Naive thymus-derived CD8-positive, alpha-beta T cell (primary cell): ENCODE data around the gene MAP3K2. TPM values are rescaled to one million over a fixed set of nuclear protein-coding genes. Genes with fewer than 3 reads are reported as not detected.
A peak's percentile ranks its signal among the peaks of the same experiment; 100 is the strongest.

Source experiments
- ATAC-seq, 2 donors: fragments of 150-1000 bp; cut with Tn5 transposase in 1 of 2; sonication (Bioruptor Pico), chemical (Tn5 transposase) in 1 of 2; 1 replicate in 1 of 2; 2 replicates in 1 of 2; pipeline ENCODE4 v1.10.0; 2021; ENCODE audit warnings: mild to moderate bottlenecking in 2 of 2, moderate library complexity in 2 of 2
- POLR2A ChIA-PET: fragments of 350-600 bp; sonication (Branson Sonifier 250); formaldehyde crosslinking; loops from one replicate; lab custom pipeline; 2021; ENCODE audit warnings: antibody characterized with exemption; lab: Charles Lee
- DNase-seq, 10 donors: peaks; one replicate each; pipeline versions ENCODE4 v3.0.0 to v3.0.0-alpha.2; 2020 to 2022
- H3K27ac Mint-ChIP-seq, 10 donors: one replicate each; pipeline ENCODE4 v1.8.0; 2020 to 2022; ENCODE audit warnings: mild to moderate bottlenecking in 10 of 10, mixed read lengths in 10 of 10, moderate library complexity in 4 of 10, inconsistent platforms in 1 of 10
- H3K27me3 Mint-ChIP-seq, 5 donors: one replicate each; pipeline ENCODE4 v1.8.0; 2021 to 2022; ENCODE audit warnings: mixed read lengths in 5 of 5
- H3K36me3 Mint-ChIP-seq, 3 donors: one replicate each; pipeline ENCODE4 v1.8.0; 2020 to 2022; ENCODE audit warnings: mixed read lengths in 3 of 3, mild to moderate bottlenecking in 2 of 3, inconsistent platforms in 1 of 3
- H3K4me1 Mint-ChIP-seq, 4 donors: one replicate each; pipeline ENCODE4 v1.8.0; 2021 to 2022; ENCODE audit warnings: mixed read lengths in 4 of 4
- H3K4me3 Mint-ChIP-seq, 10 donors: one replicate each; pipeline ENCODE4 v1.8.0; 2020 to 2022; ENCODE audit warnings: mild to moderate bottlenecking in 10 of 10, mixed read lengths in 10 of 10, moderate library complexity in 6 of 10, inconsistent platforms in 1 of 10
- H3K9me3 Mint-ChIP-seq, 9 donors: one replicate each; pipeline ENCODE4 v1.8.0; 2020 to 2022; ENCODE audit warnings: mixed read lengths in 9 of 9, mild to moderate bottlenecking in 3 of 9, inconsistent platforms in 1 of 9, moderate library complexity in 1 of 9
- polyA plus RNA-seq, 3 donors: library from polyadenylated mRNA; unstranded; fragments of 300-500 nt; fragmentation: Illumina TruSeq; gene quantifications; one replicate each; pipeline ENCODE4 v1.2.3, GENCODE V29; 2021
- total RNA-seq, 8 experiments: library from RNA in 2 of 8; stranded (reverse) in 2 of 8; gene quantifications; one replicate each; pipeline ENCODE4 v1.2.3 and lab custom pipeline; 2021 to 2026

Gene MAP3K2
- total and polyA plus RNA-seq, 5 experiments from 2014 or later: 36.0 to 80.6 (median 51.9) TPM

GRCh38 chr2:127419112-127419430 is 31.3 kb upstream of the MAP3K2 start:
- Mint-ChIP-seq H3K4me3 (no peak overlapping the region), H3K36me3 (no peaks in the 10 kb centered on the region), H3K27ac (no peak overlapping the region), H3K27me3 (peaks cover 7 to 38% (median 26%) of the 10 kb centered on the region in 5 donors), H3K4me1 (peaks cover 12 to 35% (median 30%) of the 10 kb centered on the region in 4 donors), H3K9me3 (no peaks in the 10 kb centered on the region)
- DNase-seq: no peak
- no peak for ATAC-seq
- POLR2A ChIA-PET: no interaction called here

- Mint-ChIP-seq H3K27me3 (peaks cover 3 to 32% (median 21%) of the 10 kb centered on the region in 5 donors), H3K36me3 (no peaks in the 10 kb centered on the region), H3K27ac (peak within 1 kb of the TSS in 4 of 10 donors; percentile 9 to 78 (median 56)), H3K4me1 (peaks cover 11 to 35% (median 27%) of the 10 kb centered on the region in 4 donors), H3K4me3 (peak within 1 kb of the TSS; percentile 20 to 87 (median 44)), H3K9me3 (no peaks in the 10 kb centered on the region)
- DNase-seq (no peak), ATAC-seq (no peak)
- POLR2A ChIA-PET: interaction anchor here (0.9 kb wide), 1 partner anchor 9 kb away, joined by 3 read pairs; no protein-coding TSS in a partner anchor
Observed at GRCh38 chr2:127418300-127419111, 30.7 kb upstream of the MAP3K2 start, which contains the start of gene PROC. PROC (plus strand) TSS chr2:127418427; CDS start chr2:127419943, 1,516 bp downstream.

DNA sequence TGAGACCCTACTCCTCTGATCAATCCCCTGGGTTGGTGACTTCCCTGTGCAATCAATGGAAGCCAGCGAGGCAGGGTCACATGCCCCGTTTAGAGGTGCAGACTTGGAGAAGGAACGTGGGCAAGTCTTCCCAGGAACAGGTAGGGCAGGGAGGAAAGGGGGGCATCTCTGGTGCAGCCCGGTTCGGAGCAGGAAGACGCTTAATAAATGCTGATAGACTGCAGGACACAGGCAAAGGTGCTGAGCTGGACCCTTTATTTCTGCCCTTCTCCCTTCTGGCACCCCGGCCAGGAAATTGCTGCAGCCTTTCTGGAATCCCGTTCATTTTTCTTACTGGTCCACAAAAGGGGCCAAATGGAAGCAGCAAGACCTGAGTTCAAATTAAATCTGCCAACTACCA is 29.6 kb upstream of the MAP3K2 start:
- H3K27ac Mint-ChIP-seq: peak overlapping the region in 3 of 10 donors; percentile 9 to 78 (median 43)
- peaks cover 11 to 40% (median 20%) of the 10 kb centered on the region in 4 donors for H3K4me1 Mint-ChIP-seq
- ATAC-seq (no peak), DNase-seq (no peak)
- H3K9me3 Mint-ChIP-seq: peaks cover 0 to 6% (median 0%) of the 10 kb centered on the region in 9 donors
- peaks cover 0 to 6% (median 0%) of the 10 kb centered on the region in 3 donors for H3K36me3 Mint-ChIP-seq
- POLR2A ChIA-PET: interaction anchor here (0.9 kb wide), 1 partner anchor 10 kb away, joined by 3 read pairs; no protein-coding TSS in a partner anchor
- H3K4me3 Mint-ChIP-seq: peak overlapping the region; percentile 5 to 87 (median 44)
- peaks cover 4 to 25% (median 19%) of the 10 kb centered on the region in 5 donors for H3K27me3 Mint-ChIP-seq

GRCh38 chr2:127416506-127417001 is 28.8 kb upstream of the MAP3K2 start:
- ATAC-seq (no peak), DNase-seq (peak in 1 of 10 donors; percentile 13)
- H3K36me3 Mint-ChIP-seq: peaks cover 0 to 6% (median 0%) of the 10 kb centered on the region in 3 donors
- POLR2A ChIA-PET: interaction anchor here (0.7 to 2.1 kb wide), 4 partner anchors 8 to 51 kb away, joined by 3 to 13 read pairs (median 6); no protein-coding TSS in a partner anchor
- peaks cover 0 to 6% (median 0%) of the 10 kb centered on the region in 9 donors for H3K9me3 Mint-ChIP-seq
- peak overlapping the region; percentile 36 to 89 (median 72) for H3K27ac Mint-ChIP-seq
- peaks cover 3 to 17% (median 12%) of the 10 kb centered on the region in 5 donors for H3K27me3 Mint-ChIP-seq
- H3K4me1 Mint-ChIP-seq: peaks cover 11 to 46% (median 18%) of the 10 kb centered on the region in 4 donors
- H3K4me3 Mint-ChIP-seq: peak overlapping the region; percentile 79 to 89 (median 84)

DNA sequence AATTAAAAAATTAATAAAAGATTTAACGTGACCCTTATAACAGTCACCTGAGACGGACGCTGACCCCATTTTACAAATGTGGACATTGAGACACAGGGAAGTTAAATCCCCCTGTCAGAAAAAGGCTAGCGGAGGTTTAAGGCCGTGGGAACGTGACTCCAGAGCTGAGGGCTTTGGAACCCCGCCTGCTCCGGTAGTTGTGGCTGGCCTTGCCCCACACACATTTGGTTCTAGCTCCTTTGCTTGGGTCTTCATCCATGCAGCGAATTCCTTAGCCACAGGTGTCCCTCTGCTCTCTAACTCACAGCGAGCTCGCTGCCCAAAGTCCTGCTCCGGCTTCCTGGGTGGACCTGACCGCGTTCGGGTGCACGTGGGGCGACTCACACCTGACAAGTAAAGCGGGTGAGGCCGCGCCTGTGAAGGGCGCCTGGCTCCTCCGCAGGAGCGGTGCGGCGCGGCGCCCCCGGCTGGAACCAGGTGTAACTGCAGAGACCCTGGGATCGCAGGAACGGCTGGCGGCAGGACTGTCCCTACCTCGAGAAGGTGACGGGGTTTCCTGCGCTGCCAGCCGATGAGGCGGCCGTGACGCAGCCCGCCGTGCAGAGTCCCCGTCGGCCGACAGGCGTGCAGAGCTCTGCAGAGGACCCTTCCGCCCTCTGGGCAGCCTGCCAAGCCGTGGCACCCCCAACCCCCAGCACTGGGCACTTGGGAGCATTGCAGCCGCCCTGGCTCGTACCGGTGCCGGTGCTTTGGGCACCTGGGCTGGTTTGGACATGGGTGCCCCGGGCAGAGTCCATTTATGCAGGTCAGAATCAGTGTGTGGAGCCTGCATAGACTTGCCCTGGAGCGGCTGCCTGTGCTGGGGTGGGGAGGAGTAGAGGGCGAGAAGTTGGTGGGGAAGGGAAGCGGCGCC is 28.1 kb upstream of the MAP3K2 start:
- POLR2A ChIA-PET: interaction anchor here (0.7 to 2.1 kb wide), 5 partner anchors 9 to 51 kb away, joined by 3 to 13 read pairs (median 4); no protein-coding TSS in a partner anchor
- H3K27ac Mint-ChIP-seq: peak overlapping the region in 9 of 10 donors; percentile 36 to 89 (median 74)
- peak; percentile 92 for ATAC-seq

GRCh38 chr2:127414638-127415592 is 27.1 kb upstream of the MAP3K2 start:
- POLR2A ChIA-PET: interaction anchor here (1.1 to 2.1 kb wide), 3 partner anchors 25 to 28 kb away, joined by 4 to 13 read pairs (median 8); no protein-coding TSS in a partner anchor

More for the DNA sequence above, 28.1 kb upstream of the MAP3K2 start:
- Mint-ChIP-seq H3K4me3 (peak overlapping the region; percentile 79 to 89 (median 84)), H3K4me1 (peaks cover 11 to 53% (median 18%) of the 10 kb centered on the region in 4 donors), H3K36me3 (peaks cover 0 to 6% (median 0%) of the 10 kb centered on the region in 3 donors), H3K27me3 (peaks cover 0 to 10% (median 5%) of the 10 kb centered on the region in 5 donors), H3K9me3 (peaks cover 0 to 6% (median 0%) of the 10 kb centered on the region in 9 donors)
- DNase-seq: peak; percentile 75 to 86 (median 79)

DNA sequence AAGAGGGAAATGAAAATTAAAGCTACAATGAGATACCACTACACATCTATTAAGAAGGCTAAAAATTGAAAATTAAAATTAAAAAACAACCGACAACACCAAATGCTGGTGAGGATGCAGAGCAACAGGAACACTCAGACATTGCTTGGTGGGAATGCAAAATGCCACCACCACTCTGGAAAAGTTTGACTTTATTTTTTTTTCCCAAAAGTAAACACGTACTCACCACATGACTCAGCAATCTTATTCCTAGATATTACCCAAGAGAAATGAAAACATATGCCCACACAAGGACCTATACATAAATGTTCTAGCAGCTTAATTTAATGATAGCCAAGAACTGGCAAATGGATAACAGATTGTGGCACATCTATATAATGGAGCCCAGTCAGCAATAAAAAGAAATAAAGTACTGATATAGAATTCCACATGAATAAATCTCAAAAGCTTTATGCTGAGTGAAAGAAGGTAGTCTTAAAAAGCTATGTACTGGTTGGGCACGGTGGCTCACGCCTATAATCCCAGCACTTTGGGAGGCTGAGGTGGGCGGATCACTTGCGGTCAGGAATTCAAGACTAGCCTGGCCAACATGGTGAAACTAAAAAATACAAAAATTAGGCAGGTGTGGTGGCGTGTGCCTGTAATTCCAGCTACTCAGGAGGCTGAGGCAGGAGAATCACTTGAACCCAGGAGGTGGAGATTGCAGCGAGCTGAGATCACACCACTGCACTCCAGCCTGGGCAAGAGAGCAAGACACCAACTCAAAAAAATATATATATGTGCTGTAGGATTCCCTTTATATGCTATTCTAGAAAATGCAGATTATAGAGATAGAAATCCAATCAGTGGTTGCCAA is 26.2 kb upstream of the MAP3K2 start:
- H3K9me3 Mint-ChIP-seq: peaks cover 0 to 6% (median 0%) of the 10 kb centered on the region in 9 donors
- H3K27ac Mint-ChIP-seq: peak overlapping the region in 2 of 10 donors; percentile 8 to 38
- H3K4me1 Mint-ChIP-seq: peaks cover 11 to 57% (median 19%) of the 10 kb centered on the region in 4 donors
- peak overlapping the region in 5 of 10 donors; percentile 14 to 58 (median 29) for H3K4me3 Mint-ChIP-seq
- POLR2A ChIA-PET: interaction anchor here (1.1 kb wide), 1 partner anchor 27 kb away, joined by 4 read pairs; no protein-coding TSS in a partner anchor
- peaks cover 0 to 3% (median 0%) of the 10 kb centered on the region in 5 donors for H3K27me3 Mint-ChIP-seq
- ATAC-seq (no peak), DNase-seq (no peak)
- peaks cover 0 to 6% (median 0%) of the 10 kb centered on the region in 3 donors for H3K36me3 Mint-ChIP-seq

More at GRCh38 chr2:127414638-127415592, 27.1 kb upstream of the MAP3K2 start:
- ATAC-seq (no peak), DNase-seq (no peak)
- H3K4me1 Mint-ChIP-seq: peaks cover 11 to 57% (median 19%) of the 10 kb centered on the region in 4 donors
- peak overlapping the region in 8 of 10 donors; percentile 14 to 58 (median 40) for H3K4me3 Mint-ChIP-seq
- peaks cover 0 to 6% (median 0%) of the 10 kb centered on the region in 9 donors for H3K9me3 Mint-ChIP-seq
- peaks cover 0 to 3% (median under 1%) of the 10 kb centered on the region in 5 donors for H3K27me3 Mint-ChIP-seq
- H3K36me3 Mint-ChIP-seq: peaks cover 0 to 6% (median 0%) of the 10 kb centered on the region in 3 donors
- H3K27ac Mint-ChIP-seq: peak overlapping the region in 3 of 10 donors; percentile 25 to 62 (median 28)

DNA sequence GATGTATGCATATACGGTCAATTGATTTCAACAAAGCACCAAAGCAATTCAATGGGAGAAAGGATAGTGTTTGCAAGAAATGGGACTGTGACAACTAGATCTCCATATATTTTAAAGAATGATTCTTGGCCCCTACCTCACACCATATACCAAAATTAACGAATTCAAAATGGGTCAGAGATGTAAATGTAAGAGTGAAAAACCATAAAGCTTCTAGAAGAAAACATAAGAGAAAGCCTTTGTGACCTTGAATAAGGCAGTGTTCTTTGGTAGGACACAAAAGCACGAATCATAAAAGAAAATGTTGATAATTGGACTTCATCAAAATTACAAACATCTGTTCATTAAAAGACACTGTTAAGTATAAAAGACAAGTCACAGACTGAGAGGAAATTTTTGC is 25.4 kb upstream of the MAP3K2 start:
- ATAC-seq (no peak), DNase-seq (no peak)
- Mint-ChIP-seq H3K27ac (peak overlapping the region in 1 of 10 donors; percentile 8), H3K4me1 (peaks cover 11 to 59% (median 19%) of the 10 kb centered on the region in 4 donors), H3K36me3 (peaks cover 0 to 6% (median 0%) of the 10 kb centered on the region in 3 donors), H3K4me3 (no peak overlapping the region), H3K27me3 (peaks cover 0 to 2% (median 0%) of the 10 kb centered on the region in 5 donors), H3K9me3 (peaks cover 0 to 6% (median 0%) of the 10 kb centered on the region in 9 donors)
- POLR2A ChIA-PET: no interaction called here

- H3K4me1 Mint-ChIP-seq: peaks cover 6 to 53% (median 16%) of the 10 kb centered on the region in 4 donors
- peaks cover 0 to 6% (median 0%) of the 10 kb centered on the region in 9 donors for H3K9me3 Mint-ChIP-seq
- peak overlapping the region in 1 of 10 donors; percentile 2 for H3K4me3 Mint-ChIP-seq
- no peak for DNase-seq
- H3K36me3 Mint-ChIP-seq: peaks cover 0 to 6% (median 0%) of the 10 kb centered on the region in 3 donors
- ATAC-seq: no peak
- H3K27ac Mint-ChIP-seq: peak overlapping the region in 1 of 10 donors; percentile 45
- H3K27me3 Mint-ChIP-seq: peaks cover 0 to 1% (median 0%) of the 10 kb centered on the region in 5 donors
- POLR2A ChIA-PET: no interaction called here
Observed at GRCh38 chr2:127411653-127412369, 24.0 kb upstream of the MAP3K2 start.
